Activated CD4-positive, alpha-beta memory T cell treated with anti-CD3 and anti-CD28 coated beads for 36 hours (primary cell): ENCODE measurements around the gene CPVL. TPM values are rescaled to one million over a fixed set of nuclear protein-coding genes. Genes with fewer than 3 reads are reported as not detected.

Source experiments
- CTCF ChIA-PET: fragments of 350-600 bp; sonication (Branson Sonifier 250); formaldehyde crosslinking; loops from one replicate; lab custom pipeline; 2021; ENCODE audit warnings: antibody characterized with exemption, inconsistent platforms; lab: Charles Lee
- POLR2A ChIA-PET: fragments of 350-600 bp; sonication (Branson Sonifier 250); formaldehyde crosslinking; loops from one replicate; lab custom pipeline; 2021; ENCODE audit warnings: antibody characterized with exemption; lab: Charles Lee
- DNase-seq: peaks from one replicate; pipeline ENCODE4 v3.0.0-alpha.2; 2020
- H3K27ac Mint-ChIP-seq: one replicate; pipeline ENCODE4 v1.8.0; 2021; ENCODE audit warnings: mixed read lengths
- H3K27me3 Mint-ChIP-seq: one replicate; pipeline ENCODE4 v1.8.0; 2021; ENCODE audit warnings: mixed read lengths
- H3K36me3 Mint-ChIP-seq: one replicate; pipeline ENCODE4 v1.8.0; 2021; ENCODE audit warnings: mixed read lengths
- H3K4me1 Mint-ChIP-seq: one replicate; pipeline ENCODE4 v1.8.0; 2021; ENCODE audit warnings: low read depth, mixed read lengths
- H3K4me3 Mint-ChIP-seq: one replicate; pipeline ENCODE4 v1.8.0; 2021; ENCODE audit warnings: mild to moderate bottlenecking, mixed read lengths
- H3K9me3 Mint-ChIP-seq: one replicate; pipeline ENCODE4 v1.8.0; 2021; ENCODE audit warnings: mixed read lengths
- intact Hi-C: fragments of 100-400 bp; cut with micrococcal nuclease; formaldehyde crosslinking; loops from one replicate; pipeline ENCODE4 v1.15.1; 2023
- total RNA-seq, 2 experiments: library from RNA; stranded (reverse); gene quantifications; one replicate each; pipeline ENCODE4 v1.2.3, GENCODE V29; 2021

Gene CPVL
- total RNA-seq, 2 experiments from 2014 or later = not detected

DNA sequence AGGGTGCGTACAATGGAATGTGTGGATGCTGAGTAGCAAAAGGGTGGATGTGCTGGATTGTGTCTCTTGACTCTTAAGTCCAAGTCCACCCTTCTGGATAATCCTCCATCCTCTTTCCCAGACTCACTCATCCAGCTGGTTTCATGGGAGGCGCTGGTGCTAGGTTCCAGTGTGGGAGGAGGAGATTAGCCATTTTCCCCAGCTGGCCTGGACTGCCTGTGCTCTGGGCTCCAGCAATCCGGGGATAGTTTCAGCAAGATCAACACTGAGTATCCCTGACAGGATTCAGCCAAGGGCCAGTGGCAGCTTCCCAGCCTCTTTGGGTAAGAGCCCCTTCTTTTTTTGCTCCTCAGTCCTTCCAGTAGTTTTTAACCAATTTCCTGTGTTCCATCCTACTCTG is 166.6 kb downstream of the CPVL start:
- intact Hi-C loops = no loop called here
- H3K27me3 Mint-ChIP-seq = peaks cover 7% of the 10 kb centered on the region
- ChIA-PET POLR2A (interaction anchor here (0.6 kb wide), 1 partner anchor 25 kb away, joined by 3 read pairs; no protein-coding TSS in a partner anchor), CTCF (interaction anchor here (2.3 kb wide), 1 partner anchor 57 kb away, joined by 8 read pairs; no protein-coding TSS in a partner anchor)
- H3K9me3 Mint-ChIP-seq = no peaks in the 10 kb centered on the region
- no peaks in the 10 kb centered on the region for H3K36me3 Mint-ChIP-seq
- H3K27ac Mint-ChIP-seq = no peak overlapping the region
- no peak for DNase-seq
- H3K4me1 Mint-ChIP-seq = no peaks in the 10 kb centered on the region
- no peak overlapping the region for H3K4me3 Mint-ChIP-seq

DNA sequence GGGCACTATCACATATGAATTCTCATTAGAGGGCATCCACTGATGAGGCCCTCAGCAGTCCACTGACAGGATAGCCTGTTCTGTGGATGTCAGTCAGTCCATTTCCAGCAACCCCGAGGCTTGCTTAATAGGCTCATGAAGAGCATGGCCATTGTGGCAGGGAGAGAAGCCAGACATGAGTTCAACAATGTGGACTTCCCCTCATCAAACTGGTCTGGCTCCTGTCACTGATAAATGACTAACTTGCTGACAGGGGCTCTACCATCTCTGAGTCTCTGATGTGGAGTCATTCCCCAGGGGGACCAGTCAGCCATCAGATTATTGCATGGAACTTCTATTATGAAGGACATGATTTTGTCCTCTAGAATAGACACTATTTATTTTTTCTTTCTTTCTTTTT is 168.5 kb downstream of the CPVL start:
- no peaks in the 10 kb centered on the region for H3K36me3 Mint-ChIP-seq
- H3K4me1 Mint-ChIP-seq = no peaks in the 10 kb centered on the region
- intact Hi-C loops = no loop called here
- CTCF ChIA-PET = no interaction called here
- peaks cover 10% of the 10 kb centered on the region for H3K9me3 Mint-ChIP-seq
- no peak overlapping the region for H3K4me3 Mint-ChIP-seq
- H3K27me3 Mint-ChIP-seq = peaks cover 5% of the 10 kb centered on the region
- no peak for DNase-seq
- POLR2A ChIA-PET = no interaction called here
- H3K27ac Mint-ChIP-seq = no peak overlapping the region

DNA sequence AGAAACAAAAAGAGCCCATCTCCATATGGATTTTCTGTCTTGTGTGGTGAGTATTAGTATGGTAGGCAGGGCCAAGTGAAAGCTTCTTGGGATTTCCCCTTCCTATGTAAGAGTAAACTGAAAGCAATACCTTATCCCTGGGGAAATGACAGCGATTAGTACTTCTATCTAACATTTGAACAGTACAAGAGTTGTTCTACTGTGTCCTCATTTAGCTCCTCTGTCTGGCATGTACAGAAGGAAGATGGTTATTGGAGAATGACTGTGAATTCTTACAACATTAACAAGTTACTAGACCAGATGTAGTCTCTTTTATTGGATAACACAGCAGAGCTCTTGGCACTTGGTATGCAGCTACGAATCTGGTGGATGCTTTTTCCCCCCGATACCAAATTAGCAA is 170.3 kb downstream of the CPVL start:
- Mint-ChIP-seq H3K27me3 (peaks cover 5% of the 10 kb centered on the region), H3K4me1 (no peaks in the 10 kb centered on the region), H3K4me3 (no peak overlapping the region), H3K9me3 (peaks cover 17% of the 10 kb centered on the region), H3K27ac (no peak overlapping the region), H3K36me3 (no peaks in the 10 kb centered on the region)
- POLR2A ChIA-PET = no interaction called here
- intact Hi-C loops = no loop called here
- CTCF ChIA-PET = no interaction called here
- DNase-seq = no peak

DNA sequence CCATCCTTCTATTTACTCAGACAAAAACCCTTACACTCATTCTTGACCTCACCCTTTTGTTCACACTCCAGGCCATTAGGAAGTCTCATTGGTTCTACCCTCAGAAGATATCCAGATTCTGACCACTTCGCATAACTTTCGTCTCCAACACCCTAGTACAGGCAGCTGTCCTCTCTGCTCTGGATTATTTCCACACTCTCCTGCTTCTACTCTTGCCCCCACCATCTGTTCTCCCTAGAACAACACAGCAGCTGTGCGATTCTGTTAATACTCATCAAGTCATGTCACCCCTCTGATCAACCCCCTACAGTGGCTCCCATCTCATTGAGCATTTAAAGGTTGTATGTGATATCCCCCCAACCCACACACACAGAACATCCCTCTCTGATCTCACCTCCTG is 172.7 kb downstream of the CPVL start:
- Mint-ChIP-seq H3K4me1 (no peaks in the 10 kb centered on the region), H3K4me3 (no peak overlapping the region), H3K27me3 (peaks cover 5% of the 10 kb centered on the region), H3K27ac (no peak overlapping the region), H3K36me3 (no peaks in the 10 kb centered on the region), H3K9me3 (peaks cover 17% of the 10 kb centered on the region)
- no peak for DNase-seq
- intact Hi-C loops = no loop called here
- POLR2A ChIA-PET = no interaction called here
- CTCF ChIA-PET = interaction anchor here (1.7 to 1.8 kb wide), 2 partner anchors 17 to 140 kb away, joined by 3 to 5 read pairs; no protein-coding TSS in a partner anchor

DNA sequence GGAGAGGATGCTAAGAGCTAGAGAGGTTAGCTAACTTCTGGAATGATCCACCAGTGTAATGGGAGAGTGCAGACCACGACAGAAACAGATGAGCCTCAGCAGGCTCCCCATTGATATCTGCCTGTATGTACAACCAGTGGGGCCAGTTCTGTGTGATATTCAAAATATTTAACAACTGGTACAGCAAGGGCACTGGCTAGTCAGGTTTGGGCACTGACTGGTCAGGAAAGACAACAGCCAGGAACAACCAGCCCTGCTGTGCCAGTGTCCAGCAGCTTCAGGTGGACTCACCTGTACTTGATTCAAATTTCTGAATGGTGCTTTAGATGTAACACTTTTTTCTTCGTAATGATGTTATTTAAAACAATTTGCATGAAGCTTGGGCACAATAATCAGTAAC is 182.3 kb downstream of the CPVL start:
- intact Hi-C loops = no loop called here
- H3K27ac Mint-ChIP-seq = no peak overlapping the region
- no peak overlapping the region for H3K4me3 Mint-ChIP-seq
- CTCF ChIA-PET = no interaction called here
- no peaks in the 10 kb centered on the region for H3K36me3 Mint-ChIP-seq
- DNase-seq = no peak
- H3K4me1 Mint-ChIP-seq = no peaks in the 10 kb centered on the region
- peaks cover 14% of the 10 kb centered on the region for H3K27me3 Mint-ChIP-seq
- POLR2A ChIA-PET = no interaction called here
- no peaks in the 10 kb centered on the region for H3K9me3 Mint-ChIP-seq

DNA sequence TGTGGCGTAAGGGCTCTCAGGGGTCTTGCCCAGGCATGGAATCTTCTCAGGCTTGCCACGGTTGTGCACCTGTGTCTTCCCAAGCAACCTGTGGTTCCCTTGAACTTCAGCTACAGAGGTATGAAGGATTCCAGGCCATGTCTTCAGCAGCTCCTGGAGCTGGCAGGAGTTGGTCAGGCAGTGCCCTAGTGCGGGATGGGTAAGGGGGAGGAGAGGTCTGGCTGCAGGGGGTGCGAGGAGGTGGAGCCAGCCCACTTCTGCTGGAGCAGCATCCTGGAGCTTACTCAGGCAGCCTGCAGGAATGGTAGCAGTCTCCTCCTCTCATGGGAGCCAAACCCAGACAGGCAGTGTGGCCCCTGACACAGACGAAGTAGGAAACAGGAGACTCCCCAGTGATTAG is 184.4 kb downstream of the CPVL start:
- Mint-ChIP-seq H3K27me3 (peaks cover 29% of the 10 kb centered on the region), H3K27ac (no peak overlapping the region), H3K4me3 (no peak overlapping the region), H3K9me3 (no peaks in the 10 kb centered on the region), H3K36me3 (no peaks in the 10 kb centered on the region), H3K4me1 (peaks cover 9% of the 10 kb centered on the region)
- intact Hi-C loops = no loop called here
- POLR2A ChIA-PET = no interaction called here
- DNase-seq = no peak
- CTCF ChIA-PET = interaction anchor here (0.9 to 3.1 kb wide), 2 partner anchors 40 to 447 kb away, joined by 3 to 8 read pairs; no protein-coding TSS in a partner anchor

DNA sequence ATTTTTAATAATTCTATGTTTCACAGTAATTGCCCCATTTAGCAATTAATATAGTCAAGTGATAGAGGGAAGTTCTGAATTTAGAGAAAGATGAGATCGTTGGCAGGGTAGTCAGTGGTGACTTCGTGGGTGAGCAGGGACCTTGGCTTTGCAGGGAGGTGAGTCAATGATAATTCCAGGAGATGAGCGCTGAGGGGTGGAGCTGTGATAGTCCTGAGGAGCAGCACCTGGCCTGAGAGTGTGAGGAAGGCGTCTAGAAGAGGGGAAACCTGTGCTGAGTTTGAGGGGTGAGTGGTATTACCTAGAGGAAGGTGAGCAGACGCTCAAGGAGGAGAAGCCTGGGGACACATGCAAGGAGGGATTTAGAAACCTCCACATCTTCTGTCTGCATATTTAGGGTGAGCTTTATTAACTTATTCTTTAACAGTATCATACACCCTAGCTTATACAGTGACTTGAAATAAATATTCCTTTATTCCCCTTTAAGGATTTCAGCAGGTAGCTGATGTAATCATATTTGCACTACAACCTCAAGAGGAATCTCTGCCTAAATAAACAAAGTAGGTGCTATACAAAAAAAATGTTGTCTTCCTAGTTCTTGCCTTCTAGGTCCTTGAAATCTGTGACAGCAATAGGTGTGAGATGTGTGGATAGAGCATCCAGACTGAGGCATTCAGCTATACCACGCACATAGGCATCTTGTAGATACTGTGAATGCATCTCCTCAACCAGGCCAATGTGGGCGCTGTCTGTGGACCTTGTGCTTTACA is 186.1 kb downstream of the CPVL start:
- DNase-seq = no peak
- peaks cover 9% of the 10 kb centered on the region for H3K4me1 Mint-ChIP-seq
- no peak overlapping the region for H3K4me3 Mint-ChIP-seq
- CTCF ChIA-PET = interaction anchor here (0.8 to 3.1 kb wide), 3 partner anchors 33 to 147 kb away, joined by 3 to 8 read pairs (median 4); no protein-coding TSS in a partner anchor
- H3K36me3 Mint-ChIP-seq = no peaks in the 10 kb centered on the region
- no peaks in the 10 kb centered on the region for H3K9me3 Mint-ChIP-seq
- no peak overlapping the region for H3K27ac Mint-ChIP-seq
- POLR2A ChIA-PET = no interaction called here
- intact Hi-C loops = no loop called here
- H3K27me3 Mint-ChIP-seq = peaks cover 40% of the 10 kb centered on the region

DNA sequence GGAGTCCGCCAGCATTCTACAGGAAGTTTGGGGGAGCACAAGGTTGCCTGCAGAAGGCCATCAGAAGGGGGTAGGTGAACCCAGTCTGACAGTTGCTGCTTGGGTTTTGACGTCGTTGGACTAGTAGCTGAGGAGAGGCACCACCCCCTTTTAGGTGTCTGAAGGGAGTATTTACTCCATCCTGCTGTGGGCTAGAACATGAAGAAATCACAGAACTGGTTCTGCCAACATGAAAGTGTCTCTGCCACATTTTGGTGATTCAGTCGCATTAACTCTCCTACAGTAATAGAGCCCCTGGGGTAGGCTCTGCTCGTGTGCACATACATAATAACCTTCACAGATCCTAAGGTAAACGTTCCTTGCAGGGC is 187.4 kb downstream of the CPVL start:
- Mint-ChIP-seq H3K4me3 (no peak overlapping the region), H3K27me3 (peaks cover 50% of the 10 kb centered on the region), H3K27ac (no peak overlapping the region), H3K36me3 (no peaks in the 10 kb centered on the region), H3K9me3 (no peaks in the 10 kb centered on the region), H3K4me1 (peaks cover 9% of the 10 kb centered on the region)
- DNase-seq = no peak
- POLR2A ChIA-PET = no interaction called here
- intact Hi-C loops = loop anchor here (5.0 to 10.0 kb wide), 2 partner anchors 133 to 606 kb away; partner anchors contain the start of gene PRR15
- CTCF ChIA-PET = interaction anchor here (6.8 kb wide), 1 partner anchor 34 kb away, joined by 96 read pairs; no protein-coding TSS in a partner anchor

DNA sequence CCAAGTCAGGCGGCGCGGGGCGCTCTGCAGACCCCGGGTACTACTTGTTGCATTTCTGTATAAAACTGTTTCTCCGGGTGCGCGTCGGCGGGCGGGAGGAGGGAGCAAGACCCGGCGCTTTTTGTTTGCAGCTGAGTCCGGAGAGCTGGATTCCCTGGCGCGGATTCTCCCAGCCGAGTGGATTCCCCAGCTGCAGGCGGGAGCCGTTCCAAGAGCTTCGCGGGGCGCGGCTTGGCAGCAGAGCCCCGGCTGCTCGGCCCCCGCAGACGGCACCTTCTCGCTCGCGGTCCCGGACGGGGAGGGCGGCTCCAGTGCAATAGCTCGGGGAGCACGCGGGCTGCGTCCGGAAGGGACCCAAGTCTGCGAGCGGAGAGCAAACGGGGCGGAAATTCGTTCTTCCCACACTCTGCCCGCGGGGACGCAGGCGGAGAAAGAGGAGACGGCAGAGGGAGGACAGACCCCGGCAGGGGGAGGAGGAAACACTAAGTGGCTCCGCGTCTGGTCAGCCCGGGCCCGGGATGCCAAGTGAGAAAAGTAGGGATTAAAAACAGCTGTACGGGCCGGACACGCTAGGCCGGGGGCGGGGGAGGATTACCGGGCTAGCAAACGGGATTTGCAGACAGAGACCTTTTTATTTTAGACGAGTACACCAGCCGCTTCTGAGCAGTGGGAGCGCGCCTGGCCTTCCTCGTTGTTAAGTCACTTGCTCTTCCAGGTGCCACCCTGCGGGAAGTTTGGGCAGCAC is 187.9 kb downstream of the CPVL start, which contains the start of gene TRIL:
Gene TRIL (minus strand): TSS at position 96 of the 745 bp plus-strand sequence. CDS start 284 bp downstream, outside the sequence.
- intact Hi-C loops = loop anchor here (5.0 to 10.0 kb wide), 2 partner anchors 134 to 606 kb away; partner anchors contain the start of gene PRR15
- Mint-ChIP-seq H3K27ac (no peak within 1 kb of the TSS), H3K36me3 (no peaks in the 10 kb centered on the region)

DNA sequence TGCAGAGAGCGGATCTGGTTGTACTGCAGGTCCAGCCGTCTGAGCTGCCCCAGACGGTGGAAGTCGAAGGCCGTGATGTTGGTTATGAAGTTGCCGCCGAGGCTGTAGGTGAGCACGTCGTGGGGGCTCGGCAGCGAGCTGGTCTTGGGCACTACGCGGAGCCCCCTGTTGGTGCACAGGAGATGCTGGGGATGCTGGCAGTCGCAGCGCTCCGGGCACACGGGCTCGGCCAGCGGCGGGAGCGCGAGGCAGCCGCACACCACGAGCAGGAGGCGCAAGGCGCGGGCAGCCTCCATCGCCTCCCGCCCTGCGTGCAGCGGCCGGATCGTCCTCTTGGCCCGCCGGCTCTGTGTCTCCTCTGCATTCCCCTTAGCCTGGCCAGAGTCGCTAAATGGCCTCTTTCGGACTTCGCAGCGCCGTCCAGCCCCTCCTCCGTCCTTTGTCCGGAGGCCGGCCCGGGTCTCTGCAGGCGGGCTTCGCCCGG is 188.5 kb downstream of the CPVL start:
- peaks cover 9% of the 10 kb centered on the region for H3K4me1 Mint-ChIP-seq
- ChIA-PET CTCF (interaction anchor here (1.0 to 6.8 kb wide), 8 partner anchors 8 to 453 kb away, joined by 3 to 96 read pairs (median 8); no protein-coding TSS in a partner anchor), POLR2A (no interaction called here)
- H3K27me3 Mint-ChIP-seq = peaks cover 53% of the 10 kb centered on the region
- no peaks in the 10 kb centered on the region for H3K36me3 Mint-ChIP-seq
- H3K9me3 Mint-ChIP-seq = no peaks in the 10 kb centered on the region
- peak overlapping the region; percentile 23 for H3K4me3 Mint-ChIP-seq
- no peak for DNase-seq
- intact Hi-C loops = loop anchor here (5.0 to 10.0 kb wide), 2 partner anchors 135 to 607 kb away; partner anchors contain the start of gene PRR15
- H3K27ac Mint-ChIP-seq = no peak overlapping the region

More for the DNA sequence above, 187.9 kb downstream of the CPVL start, which contains the start of gene TRIL:
- Mint-ChIP-seq H3K4me3 (peak within 1 kb of the TSS; percentile 23), H3K9me3 (no peaks in the 10 kb centered on the region), H3K4me1 (peaks cover 9% of the 10 kb centered on the region), H3K27me3 (peaks cover 50% of the 10 kb centered on the region)
- DNase-seq = peak; percentile 12
- CTCF ChIA-PET = interaction anchor here (2.2 to 6.8 kb wide), 3 partner anchors 15 to 142 kb away, joined by 9 to 96 read pairs (median 22); no protein-coding TSS in a partner anchor
- POLR2A ChIA-PET = no interaction called here

DNA sequence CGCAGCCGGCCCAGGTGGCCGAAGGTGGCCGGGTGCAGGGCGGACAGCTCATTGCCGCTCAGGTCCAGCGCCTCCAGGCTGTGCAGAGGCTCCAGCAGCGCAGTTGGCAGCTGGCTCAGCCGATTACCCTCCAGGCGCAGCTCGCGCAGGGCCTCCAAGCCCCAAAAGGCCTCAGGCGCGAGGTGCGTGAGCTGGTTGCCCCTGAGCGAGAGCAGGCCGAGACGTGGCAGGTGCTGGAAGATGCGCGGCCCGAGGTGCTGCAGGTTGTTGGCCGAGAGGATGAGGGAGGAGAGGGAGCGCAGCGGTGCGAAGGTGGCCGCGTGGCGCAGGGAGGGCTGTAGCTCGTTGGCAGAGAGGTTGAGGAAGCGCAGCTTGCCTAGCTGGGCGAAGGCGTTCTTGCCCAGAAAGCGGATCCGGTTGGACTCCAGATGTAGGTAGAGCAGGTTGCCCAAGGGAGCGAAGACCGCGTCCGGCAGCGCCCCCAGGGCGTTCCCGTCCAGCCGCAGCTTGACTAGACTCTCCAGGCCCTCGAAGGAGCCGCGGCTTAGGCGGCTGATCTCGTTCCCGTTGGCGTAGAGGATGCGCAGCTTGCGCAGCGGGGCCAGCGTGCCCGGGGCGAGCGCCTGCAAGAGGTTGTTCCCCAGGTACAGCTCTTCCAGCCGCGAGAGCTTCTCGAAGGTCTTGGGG is 189.1 kb downstream of the CPVL start:
- Mint-ChIP-seq H3K27ac (no peak overlapping the region), H3K4me1 (peaks cover 9% of the 10 kb centered on the region), H3K9me3 (no peaks in the 10 kb centered on the region), H3K36me3 (no peaks in the 10 kb centered on the region), H3K4me3 (peak overlapping the region; percentile 23), H3K27me3 (peaks cover 57% of the 10 kb centered on the region)
- CTCF ChIA-PET = interaction anchor here (0.7 to 6.8 kb wide), 16 partner anchors 8 to 457 kb away, joined by 3 to 96 read pairs (median 5); no protein-coding TSS in a partner anchor
- POLR2A ChIA-PET = no interaction called here
- peak; percentile 15 for DNase-seq
- intact Hi-C loops = loop anchor here (5.0 to 10.0 kb wide), 2 partner anchors 135 to 608 kb away; partner anchors contain the start of gene PRR15
